DMS79 treated with DMSO at 0.1 percent for 48 hours (cell line): Measurements from ENCODE around the gene GSTM3.

Source experiments
- DNase-seq: peaks from one replicate; lab custom pipeline; 2025; lab: John Stamatoyannopoulos, UW

GSTM3 gene

DNA sequence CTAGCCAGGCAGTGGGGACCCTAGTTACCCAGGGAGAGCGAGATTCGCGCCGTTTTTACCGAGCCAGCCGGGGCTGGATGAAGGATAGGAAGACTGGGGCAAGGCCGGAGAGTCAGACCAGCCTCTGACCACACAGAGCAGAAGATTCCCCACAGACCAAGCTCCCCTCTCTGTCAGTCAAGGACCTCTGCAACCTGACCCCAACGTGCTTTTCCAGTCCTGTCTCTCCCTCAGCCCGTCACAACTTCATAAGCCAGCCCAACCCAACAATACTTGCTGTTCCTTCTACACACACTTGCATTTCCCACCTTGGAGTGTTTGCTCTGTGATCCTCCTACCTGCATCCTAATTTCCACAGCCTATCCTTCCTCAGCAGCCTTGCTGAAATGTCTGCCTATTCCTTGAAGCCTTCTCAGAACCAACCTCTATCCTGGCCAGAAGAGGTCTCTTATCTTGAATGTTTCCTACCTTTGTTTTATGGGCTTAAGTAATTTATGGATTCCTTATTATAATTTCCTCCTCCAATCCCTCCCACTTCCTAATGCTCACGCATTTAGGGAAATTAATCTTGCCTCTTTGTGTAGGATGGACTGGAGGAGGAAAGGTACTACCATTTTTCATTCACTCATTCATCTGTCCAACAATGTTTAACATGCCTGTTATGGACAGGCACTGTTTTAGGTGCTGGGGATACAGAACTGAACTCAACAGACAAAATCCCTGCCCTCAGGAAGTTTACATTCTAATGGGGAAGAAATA is at the start of gene GSTM3:
GSTM3 (minus strand) TSS at position 424 of the 759 bp plus-strand sequence. CDS start 751 bp downstream, outside the sequence.
- peak; percentile 82 for DNase-seq

DNA sequence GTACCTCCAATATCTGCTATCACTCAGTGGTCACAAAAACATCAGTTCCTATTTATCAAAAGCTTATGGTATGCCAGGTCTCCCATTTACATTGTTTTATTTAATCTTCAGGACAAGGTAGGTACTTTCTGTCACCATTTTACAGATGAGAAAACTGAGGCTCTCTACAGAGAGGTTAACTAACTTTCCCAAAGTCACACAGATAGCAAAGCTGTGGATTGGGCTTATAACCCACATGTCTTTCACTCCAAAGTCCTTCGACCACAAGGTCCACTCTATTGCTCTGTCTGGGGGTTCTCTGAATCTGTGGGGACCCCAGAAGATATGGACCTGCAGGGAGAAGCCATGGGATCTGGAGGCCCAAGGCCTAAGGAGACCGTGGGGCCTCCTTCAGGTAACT is 49.5 kb upstream of the GSTM3 start:
- no peak for DNase-seq

DNA sequence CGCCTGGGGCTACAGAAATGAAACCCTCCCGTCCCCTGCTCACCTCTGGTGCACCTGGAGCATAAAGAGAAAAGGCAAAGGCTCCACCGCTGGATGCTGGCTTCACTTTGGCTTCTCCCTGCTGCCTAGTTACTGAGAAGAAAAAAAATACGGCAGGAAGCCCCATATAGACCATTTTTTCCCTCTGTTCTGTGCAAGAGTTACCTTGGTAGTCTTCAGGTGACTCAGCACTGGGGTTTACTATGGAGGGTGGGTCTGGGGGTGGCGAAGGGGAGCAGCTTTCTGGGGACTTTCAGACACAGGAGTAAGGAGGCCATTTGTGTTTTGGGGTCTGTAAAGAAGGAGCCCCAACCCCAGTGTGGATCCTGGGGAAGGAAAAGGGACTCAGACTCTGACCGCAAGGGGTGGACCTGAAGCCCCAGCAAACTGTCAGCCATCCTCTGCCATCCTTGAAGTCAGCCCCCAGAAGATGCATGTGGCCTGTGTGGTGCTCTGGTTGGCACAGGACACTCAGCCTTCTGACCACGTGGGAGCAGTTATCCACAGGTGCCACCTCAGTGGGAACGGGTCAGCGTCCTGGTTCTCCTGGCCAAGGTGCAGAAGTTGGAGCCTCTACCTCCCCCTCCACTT is 48.8 kb upstream of the GSTM3 start:
- DNase-seq, result no peak

DNA sequence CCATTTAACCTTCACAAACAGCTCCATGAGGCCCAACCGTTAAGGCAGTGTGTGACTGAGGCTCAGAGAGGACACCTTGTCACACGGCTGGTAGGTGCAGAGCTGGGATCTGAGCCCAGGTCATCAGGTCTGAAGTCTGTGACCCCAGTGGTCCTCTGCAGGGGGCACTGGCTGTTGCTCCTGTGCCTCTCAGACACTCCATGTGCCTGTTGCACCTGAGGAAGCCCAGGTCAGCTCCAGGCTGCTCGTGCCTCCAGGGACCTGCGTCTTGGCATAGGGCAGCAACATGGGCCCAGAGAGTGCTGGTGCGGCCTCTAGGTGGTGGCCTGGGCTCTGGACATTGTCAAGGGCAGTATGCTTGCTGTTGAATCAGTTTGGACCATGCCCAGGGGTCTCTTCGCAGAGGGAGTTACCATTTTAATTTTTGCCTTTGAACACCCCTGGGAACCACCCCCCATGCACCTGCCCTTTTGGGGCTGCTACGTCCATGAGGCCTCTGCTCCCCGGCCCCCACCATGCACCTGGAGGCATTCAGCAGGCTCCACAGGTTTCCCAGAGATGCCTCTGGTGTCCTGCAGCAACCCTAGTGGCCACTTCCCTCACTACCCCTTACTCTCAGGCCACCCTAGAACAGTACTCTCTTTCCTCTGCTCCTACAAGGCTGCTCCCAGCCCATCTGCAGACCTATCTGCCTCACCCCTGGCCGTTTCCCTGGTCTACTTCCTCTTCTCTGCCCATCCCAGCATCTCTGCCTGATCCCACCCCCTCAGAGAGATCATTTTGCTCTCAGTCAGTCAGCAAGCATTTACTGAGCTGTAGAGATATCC is 48.1 kb upstream of the GSTM3 start:
- DNase-seq, result no peak

DNA sequence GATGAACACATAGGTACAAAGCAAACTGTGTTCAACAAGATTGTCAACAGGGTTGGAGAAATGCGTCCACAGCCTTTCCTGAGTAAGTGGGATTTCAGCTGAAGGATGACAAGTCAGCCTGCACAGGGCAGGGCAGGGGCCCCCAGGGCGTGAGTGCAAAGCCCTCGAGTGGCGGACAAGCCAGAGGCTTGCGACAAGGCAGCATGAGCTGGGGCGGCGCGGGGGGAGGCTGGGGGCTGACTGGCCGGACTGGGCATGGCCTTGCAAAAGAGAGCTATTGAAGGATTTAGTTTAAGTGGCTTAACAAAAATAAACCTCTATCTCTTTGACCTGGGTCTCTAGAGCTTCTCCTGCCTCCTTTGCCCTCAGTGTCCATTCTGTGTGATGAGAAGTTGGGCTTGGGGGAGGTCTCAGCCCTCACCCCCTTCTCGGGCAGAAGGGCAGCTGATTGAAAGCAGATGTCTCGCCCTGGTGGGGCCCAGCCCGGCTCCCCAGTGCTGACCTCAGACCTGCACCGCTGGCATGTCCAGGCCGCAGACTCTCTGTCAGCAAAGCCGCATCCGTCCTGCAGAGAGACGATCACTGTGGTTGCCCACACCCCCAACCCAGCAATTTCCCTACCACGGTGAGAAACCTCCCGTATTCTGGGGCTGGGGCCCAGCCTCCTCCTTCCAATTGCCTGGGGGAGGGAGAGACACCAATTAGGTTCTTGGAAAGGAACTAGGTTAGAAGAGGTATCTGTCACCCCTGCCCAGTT is 47.2 kb upstream of the GSTM3 start:
- no peak for DNase-seq

DNA sequence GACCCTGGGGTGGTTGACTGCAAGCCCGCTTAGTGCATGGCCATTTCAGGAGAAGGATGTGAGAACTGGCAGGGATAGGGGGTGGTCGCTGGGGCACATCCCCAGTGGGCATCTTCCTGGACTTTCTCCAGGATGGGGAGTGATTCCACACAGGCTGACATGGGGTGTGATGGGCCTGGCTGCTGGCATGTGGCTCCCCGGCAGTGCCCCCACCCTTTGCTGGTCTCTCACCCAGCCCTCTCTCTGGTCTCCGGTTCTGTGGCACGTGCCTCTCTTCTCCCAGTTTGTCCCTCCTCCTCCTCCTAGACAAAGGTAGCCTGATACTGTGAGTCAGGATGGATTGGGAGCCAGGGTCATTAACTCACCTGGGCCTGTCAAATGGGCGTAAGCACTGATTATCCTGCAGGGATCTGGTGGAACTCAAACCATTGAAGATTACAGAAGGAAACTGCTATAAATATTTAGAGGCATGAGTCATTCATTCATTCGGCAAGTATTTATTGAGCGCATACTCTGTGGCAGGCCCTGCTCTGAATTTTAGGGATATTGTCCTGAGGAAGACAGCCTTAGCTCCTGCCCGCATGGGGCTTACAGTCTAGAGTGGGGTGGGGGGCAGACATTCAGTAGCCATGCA is 46.5 kb upstream of the GSTM3 start:
- no peak for DNase-seq

DNA sequence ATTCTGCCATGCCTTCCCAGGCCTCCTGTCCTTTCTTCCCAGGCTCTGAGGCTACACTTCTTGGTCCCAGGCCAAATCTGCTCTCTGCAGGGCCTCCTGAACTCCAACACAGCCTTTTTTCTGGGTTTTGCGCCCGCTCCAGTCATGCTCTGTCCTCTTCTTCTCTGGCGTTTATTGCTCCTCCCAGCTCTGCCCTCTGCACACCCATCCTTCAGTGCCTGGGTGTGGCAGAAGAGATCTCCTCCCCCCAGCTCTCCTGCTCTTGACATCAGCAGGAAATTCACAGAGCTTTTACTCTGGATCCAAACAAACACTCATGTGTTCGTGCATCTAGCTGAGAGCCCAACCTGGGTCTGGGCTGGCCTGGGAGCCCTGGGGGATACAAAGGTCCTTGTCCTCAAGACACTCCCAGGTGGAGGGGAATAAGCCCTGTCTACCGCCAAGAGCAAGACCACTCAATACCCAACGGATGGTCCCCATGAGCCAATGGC is 45.7 kb upstream of the GSTM3 start:
- no peak for DNase-seq

DNA sequence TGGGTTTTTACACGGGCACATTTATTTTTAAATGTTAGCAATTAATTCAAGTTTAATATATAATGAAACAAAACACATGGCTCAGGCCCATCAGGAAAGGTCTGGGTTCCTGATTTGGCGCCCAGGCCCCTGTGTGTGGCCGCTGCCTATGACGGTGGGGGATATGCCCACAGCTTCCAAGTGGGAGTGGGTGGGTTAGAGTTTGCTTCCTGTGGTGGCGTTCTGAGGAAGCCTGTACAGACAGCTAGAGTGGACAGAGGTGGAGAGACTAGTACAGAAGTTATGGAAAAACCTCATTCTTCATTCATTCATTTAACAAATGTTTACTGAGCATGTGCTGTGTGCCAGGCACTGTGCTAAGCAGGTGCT is 45.3 kb upstream of the GSTM3 start:
- DNase-seq, result no peak

DNA sequence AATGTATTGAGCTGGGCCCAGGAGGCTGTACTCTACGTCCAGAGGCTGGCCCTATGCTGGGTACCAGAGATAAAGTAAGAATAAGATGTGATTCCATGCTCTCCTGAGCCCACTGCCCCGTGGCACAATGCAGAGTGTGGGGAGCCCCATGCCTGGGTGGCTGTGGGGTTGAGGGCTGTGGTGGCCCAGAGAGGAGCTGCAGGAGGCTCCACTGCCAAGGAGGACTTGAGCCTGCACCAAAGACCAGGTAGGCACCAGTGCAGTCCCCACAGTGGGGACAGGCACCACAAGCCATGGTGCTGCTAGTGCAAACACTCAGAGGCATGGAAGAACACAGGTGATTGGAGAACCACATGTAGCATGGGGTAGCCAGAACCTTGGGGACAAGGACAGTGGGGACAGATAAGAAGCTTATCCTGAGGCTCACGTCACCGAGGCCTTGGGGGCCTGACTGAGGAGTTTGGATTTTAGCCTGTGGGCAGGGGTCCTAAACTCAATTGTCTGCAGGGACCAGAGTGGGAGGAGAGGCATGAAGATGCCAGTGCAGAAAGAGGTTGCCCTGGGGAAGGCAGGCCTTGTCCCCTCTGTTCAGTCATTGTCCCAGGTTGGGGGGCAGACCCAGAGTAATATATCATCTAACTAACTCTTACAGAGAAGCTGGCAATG is 44.7 kb upstream of the GSTM3 start:
- DNase-seq, result no peak

DNA sequence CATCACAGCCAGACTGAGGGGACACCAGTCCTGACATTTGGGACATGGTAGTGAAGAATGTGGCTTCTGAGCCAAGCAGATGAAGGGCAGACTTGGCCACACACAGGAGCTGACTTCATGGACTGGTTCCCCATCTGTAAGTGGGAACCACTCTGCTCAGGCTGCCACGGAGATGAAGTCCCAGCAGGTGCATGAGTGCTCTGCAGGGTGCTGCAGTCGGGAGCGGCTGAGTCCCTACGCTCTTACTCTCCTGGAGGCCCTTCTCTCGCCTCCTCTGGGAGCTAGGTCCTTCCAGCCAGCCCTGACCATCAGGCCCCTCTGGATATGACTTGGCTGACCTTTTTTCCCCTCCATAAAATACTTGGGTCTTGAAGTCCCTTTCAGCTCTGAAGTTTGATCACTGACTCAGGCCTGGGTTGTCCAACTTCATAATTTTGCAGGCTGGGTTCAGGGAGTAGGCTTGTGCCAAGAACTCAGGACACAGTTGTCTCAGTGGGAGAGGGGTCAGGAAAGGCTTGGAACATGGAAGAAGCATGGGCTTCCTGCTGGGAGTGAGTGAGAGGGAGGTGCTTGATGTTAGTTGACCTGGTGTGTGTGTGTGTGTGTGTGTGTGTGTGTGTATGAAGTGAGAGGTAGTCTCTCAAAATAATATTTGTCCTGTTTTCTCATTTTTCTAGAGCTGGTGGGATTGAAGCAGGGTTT is 43.9 kb upstream of the GSTM3 start:
- no peak for DNase-seq

DNA sequence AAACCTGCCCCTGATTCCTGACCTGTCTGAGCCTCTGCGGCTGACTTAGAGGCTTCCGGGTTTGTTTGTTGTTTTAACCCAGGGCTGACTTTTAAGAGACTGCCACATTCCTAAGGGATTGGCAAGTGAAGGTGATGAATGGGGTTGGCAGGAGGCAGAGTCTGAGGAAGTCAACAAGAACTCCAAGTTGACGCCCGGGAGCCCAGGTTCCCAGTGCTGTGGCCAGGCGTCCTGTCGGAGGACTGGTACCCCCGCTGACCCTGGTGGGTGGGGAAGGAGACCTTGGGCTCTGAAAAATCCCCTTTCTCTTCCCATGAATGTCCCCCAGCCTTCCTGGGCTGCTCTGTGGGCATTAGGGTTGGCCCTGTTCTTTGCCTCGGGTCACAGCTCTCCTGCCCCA is 42.6 kb upstream of the GSTM3 start:
- DNase-seq, result no peak

DNA sequence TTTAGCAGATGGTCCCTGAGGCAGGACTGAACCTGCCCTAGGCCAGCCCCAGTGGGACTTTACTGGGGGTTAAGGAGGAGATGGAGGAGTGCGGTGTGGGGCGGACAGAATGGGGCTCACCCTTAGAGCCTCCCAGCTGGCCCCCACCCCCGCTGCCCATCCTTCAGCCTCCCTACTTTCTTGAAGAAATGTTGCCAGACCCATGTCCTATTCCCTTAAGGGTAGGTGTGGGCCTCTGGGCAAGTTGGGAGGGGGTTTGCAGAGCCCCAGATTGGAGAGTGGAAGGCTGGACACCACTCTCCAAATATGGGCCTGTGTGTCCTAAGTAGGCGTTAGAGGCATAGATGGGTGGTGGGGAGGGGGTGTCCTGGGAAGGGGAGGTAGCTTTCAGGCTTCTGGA is 42.1 kb upstream of the GSTM3 start:
- no peak for DNase-seq

DNA sequence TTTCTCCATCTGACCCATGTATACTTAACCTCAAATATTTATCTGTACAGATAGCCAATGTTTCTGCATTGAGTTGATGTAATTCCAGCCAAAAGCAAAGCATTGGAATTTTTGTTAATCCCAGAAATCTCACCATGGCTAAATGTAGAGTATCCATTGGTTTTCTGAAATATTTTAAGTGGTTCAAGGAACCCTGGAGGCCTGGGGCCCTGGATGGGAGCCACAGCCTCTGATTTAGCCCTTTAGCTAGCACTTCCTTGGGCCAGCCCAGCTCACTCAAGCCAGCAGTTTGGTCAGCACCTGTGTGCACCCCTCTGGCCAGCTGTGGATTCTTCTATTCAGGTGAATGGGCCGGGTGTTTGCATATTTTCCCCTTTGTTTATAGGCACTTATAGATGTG is 41.7 kb upstream of the GSTM3 start:
- no peak for DNase-seq

DNA sequence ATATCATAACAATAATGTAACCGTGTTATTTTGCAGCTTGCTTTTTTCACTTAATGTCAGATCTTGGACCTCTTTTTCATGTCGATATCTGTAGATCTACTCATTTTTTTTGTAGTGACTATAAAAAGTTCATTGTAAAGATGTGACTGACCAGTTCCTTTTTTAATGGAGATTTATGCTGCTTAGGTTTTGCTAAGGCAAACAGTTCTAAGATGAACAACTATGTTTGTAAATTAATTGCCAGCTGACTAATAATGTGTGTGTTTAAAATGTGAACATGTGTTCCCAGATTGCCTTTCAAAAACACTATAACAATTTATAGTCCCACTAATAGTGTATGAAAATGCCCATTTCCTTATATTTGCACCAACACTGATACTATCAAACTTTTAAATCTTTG is 41.0 kb upstream of the GSTM3 start:
- DNase-seq, result no peak

DNA sequence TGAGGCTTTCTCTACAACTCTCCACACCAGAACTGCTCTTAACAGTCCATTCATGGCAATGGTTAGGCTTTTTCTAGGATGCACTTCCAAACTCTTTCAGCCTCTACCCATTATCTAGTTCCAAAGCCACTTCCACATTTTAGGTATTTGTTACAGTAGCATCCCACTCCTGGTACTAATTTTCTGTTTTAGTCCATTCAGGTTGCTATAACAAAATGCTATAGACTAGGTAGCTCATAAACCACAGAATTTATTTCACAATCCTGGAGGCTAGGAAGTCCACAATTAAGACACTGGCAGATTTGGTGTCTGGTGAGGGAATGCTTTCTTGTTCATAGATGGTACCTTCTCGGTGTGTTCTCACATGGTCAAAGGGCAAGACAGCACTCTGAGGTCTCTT is 40.1 kb upstream of the GSTM3 start:
- DNase-seq, result no peak

DNA sequence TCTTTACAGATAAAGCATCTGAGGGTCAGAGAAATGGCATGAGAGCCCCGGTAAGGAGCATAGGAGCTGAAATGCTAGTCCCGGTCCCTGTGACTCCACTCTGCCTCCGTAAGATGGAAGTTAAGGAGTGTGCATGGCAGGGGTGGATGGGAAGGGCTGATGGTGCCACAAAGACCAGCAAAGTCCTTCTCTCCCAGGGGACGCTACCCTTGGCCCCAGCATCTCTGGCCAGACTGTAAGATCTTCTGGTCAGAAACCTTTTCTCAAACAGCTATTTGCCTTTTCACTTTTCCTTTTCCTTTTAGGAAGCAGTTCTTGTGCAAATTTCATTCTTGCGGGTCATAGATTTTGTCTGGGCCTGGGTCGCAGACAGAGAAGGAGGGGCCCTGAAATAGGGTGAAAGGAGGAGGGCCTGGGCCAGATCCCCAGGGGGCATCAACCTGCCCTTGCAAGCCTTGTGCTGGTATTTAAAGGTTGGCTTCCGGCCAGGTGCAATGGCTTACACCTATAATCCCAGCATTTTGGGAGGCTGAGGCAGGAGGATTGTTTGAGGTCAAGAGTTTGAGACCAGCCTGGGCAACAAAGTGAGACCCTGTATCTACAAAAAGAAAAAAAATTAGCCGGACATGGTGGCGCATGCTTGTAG is 37.3 kb upstream of the GSTM3 start:
- DNase-seq, result no peak

DNA sequence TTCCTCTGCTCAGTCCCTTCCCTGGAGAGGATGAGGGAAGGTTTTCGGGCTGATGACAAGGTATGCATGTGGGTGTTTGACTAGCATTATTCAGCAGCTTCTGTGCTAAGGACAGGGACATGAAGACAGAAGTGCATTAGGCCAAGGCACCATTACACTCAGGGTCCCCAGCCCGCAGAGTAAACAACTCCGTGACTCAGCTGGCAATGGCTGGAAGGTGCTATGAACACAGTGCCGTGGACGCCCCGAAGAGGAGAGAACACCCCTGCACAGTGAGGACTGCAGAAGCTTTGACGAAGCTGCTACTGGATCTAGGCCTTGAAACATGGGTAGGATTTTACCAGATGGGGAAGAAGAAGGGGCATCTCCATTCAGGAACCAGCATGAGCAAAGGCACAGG is 36.6 kb upstream of the GSTM3 start:
- DNase-seq, result no peak

DNA sequence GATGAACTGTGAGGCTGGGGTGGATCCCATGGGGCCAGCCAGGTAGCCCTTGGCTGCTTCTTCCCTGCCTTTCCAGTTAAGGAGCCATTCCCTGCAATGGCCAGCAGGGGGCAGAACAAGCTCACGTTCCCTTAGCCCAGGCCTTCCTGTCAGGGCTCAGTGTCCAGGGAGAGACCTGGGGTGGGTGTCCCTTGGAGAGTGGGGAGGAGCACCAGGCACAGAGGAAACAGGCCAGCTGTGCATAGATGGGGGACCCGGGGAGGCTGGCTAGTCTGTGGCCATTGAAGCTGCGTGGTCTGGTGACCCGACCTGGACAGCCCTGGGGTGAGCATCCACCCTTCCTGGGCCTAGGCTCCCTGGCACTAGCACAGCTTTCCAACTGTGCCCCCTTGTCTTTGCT is 36.1 kb upstream of the GSTM3 start:
- DNase-seq, result peak; percentile 52

DNA sequence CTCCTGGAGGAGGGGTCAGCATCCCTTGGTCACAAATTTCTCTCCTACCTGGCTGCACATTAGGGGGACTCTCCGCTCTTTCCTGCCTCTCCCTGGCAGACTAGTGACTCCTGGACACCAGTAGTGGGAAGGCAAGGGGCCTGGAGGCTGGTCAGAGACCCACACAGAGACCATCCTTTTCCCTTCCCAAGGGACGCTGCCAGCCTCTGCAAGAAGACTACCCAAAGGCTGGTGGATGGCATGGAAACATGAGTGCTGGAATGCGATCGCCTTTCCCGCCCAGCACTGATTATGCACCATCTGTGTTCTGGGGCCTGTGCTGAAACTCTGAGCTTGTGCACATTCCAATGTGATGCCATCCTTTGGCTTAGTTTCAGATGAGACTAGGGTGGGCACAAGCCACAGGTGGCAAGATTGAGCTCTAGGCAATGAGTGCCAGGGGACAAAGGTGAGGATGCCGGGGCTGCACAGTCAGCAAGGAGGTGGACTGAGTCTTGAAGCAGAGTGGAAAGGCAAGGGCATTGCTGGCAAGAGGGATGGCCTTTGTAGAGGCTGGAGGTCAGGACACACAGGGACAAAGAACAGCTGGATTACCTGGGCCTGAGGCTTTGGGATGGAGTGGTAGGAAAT is 35.5 kb upstream of the GSTM3 start:
- DNase-seq, result no peak

DNA sequence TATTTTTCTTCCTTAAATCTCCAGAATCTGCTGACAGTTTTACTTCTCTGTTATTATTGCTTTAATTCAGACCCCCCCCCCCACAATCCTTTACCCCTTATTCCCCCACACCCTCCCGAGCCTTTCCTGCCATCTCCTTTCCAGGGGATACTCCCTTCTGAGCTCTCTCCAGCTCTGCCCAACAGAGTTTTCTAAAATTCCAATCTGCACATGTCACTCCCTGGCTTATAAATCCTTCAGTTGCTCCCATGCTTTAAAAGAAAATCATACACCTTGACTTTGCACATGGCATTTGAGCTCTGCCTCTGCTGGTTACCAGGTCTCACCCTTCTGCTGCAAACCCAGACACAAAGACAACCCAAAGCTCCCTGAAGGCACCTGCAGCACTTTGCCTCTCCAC is 34.6 kb upstream of the GSTM3 start:
- DNase-seq, result no peak
